GM20000 (cell line): ENCODE data around the gene TUBA1C.
A peak's percentile ranks its signal among the peaks of the same experiment; 100 is the strongest.

ENCODE experiments used
- DNase-seq: peaks from one replicate; pipeline ENCODE4 v3.0.0; 2012; ENCODE audit warnings: low spot score
- CTCF ChIP-seq: IDR thresholded peaks from 2 replicates; pipeline ENCODE4 v1.5.1; 2012; ENCODE audit warnings: mild to moderate bottlenecking, control low read depth; ENCODE audit errors: extremely low read depth, missing control alignments

Gene TUBA1C

GRCh38 chr12:49288922-49289555, 24.2 kb downstream of the TUBA1C start:
- TF ChIP-seq CTCF: no peak
- DNase-seq: peak; percentile 21

GRCh38 chr12:49292729-49293055, 27.8 kb downstream of the TUBA1C start:
- no peak for TF ChIP-seq CTCF

GRCh38 chr12:49293056-49293956, 28.4 kb downstream of the TUBA1C start:
- TF ChIP-seq CTCF: no peak
- no peak for DNase-seq

More at GRCh38 chr12:49292729-49293055, 27.8 kb downstream of the TUBA1C start:
- no peak for DNase-seq

GRCh38 chr12:49294086-49294803, 29.4 kb downstream of the TUBA1C start:
- DNase-seq: no peak
- no peak for TF ChIP-seq CTCF

GRCh38 chr12:49294804-49295081, 29.9 kb downstream of the TUBA1C start:
- no peak for TF ChIP-seq CTCF
- DNase-seq: peak; percentile 16

- DNase-seq: peak; percentile 26
- no peak for TF ChIP-seq CTCF
Measured at GRCh38 chr12:49295082-49295936, 30.4 kb downstream of the TUBA1C start, which contains the start of gene PRPH. PRPH (plus strand) TSS chr12:49295147; CDS start chr12:49295201, 54 bp downstream.
